Fibroblast of lung (primary cell): ENCODE results near the gene NLGN1. TPM values are rescaled to one million over a fixed set of nuclear protein-coding genes. Genes with fewer than 3 reads are reported as not detected.

Experiments
- DNase-seq, 2 donors: peaks; one replicate each; pipeline versions ENCODE4 v3.0.0 to v3.0.0-alpha.2; 2010; ENCODE audit warnings: low read depth in 2 of 2
- H2AFZ ChIP-seq: 2 replicates; pipeline ENCODE4 v1.5.1; 2012; ENCODE audit warnings: low read length, control low read depth, inconsistent platforms
- H3K27ac ChIP-seq: 2 replicates; pipeline ENCODE4 v1.5.1; 2011; ENCODE audit warnings: low read length, control low read depth; ENCODE audit not compliant: insufficient read depth
- H3K27me3 ChIP-seq: 2 replicates; pipeline ENCODE4 v1.5.1; 2011; ENCODE audit warnings: mild to moderate bottlenecking, low read length; ENCODE audit not compliant: control insufficient read depth, insufficient read depth
- H3K36me3 ChIP-seq: 2 replicates; pipeline ENCODE4 v1.5.1; 2011; ENCODE audit warnings: low read length; ENCODE audit not compliant: control insufficient read depth, insufficient read depth
- H3K4me1 ChIP-seq: 2 replicates; pipeline ENCODE4 v1.5.1; 2011; ENCODE audit warnings: low read length; ENCODE audit not compliant: control insufficient read depth, insufficient read depth; ENCODE audit errors: extremely low read depth
- H3K4me2 ChIP-seq: 2 replicates; pipeline ENCODE4 v1.5.1; 2011; ENCODE audit warnings: low read length, control low read depth; ENCODE audit not compliant: insufficient read depth; ENCODE audit errors: extremely low read depth
- H3K4me3 ChIP-seq, 4 experiments: fragments of 200-600 bp in 1 of 4; sonication (generic) in 1 of 4; replicated peaks in 1 of 4; 2 replicates each; pipeline ENCODE4 v1.5.1; 2011 to 2016; ENCODE audit warnings: low read length in 4 of 4, low read depth in 3 of 4, mild to moderate bottlenecking in 3 of 4, control low read depth in 2 of 4, inconsistent platforms in 1 of 4, mixed read lengths in 1 of 4; ENCODE audit not compliant: insufficient read depth in 1 of 4; ENCODE audit errors: control extremely low read depth in 1 of 4
- H3K79me2 ChIP-seq: 2 replicates; pipeline ENCODE4 v1.5.1; 2012; ENCODE audit warnings: mild to moderate bottlenecking, low read length, inconsistent platforms; ENCODE audit not compliant: control insufficient read depth, insufficient read depth
- H3K9ac ChIP-seq: 2 replicates; pipeline ENCODE4 v1.5.1; 2011; ENCODE audit warnings: mild to moderate bottlenecking, low read length, control low read depth; ENCODE audit not compliant: insufficient read depth
- H3K9me3 ChIP-seq: 2 replicates; pipeline ENCODE4 v1.5.1; 2012; ENCODE audit warnings: low read depth, low read length; ENCODE audit not compliant: control insufficient read depth, insufficient read depth
- H4K20me1 ChIP-seq: 2 replicates; pipeline ENCODE4 v1.5.1; 2011; ENCODE audit warnings: low read length; ENCODE audit not compliant: control insufficient read depth, insufficient read depth; ENCODE audit errors: extremely low read depth
- EZH2 ChIP-seq: IDR thresholded peaks from 2 replicates; pipeline ENCODE4 v1.5.1; 2012; ENCODE audit warnings: low read length, control low read depth, mild to moderate bottlenecking; ENCODE audit errors: missing control alignments
- polyA plus RNA-seq, 2 donors: library from polyadenylated mRNA; depleted of rRNA in 1 of 2; stranded (reverse) in 1 of 2; unstranded in 1 of 2; fragments of >200 nt; gene quantifications; 2 replicates each; pipeline ENCODE4 v1.2.1, GENCODE V29; 2011 to 2012; ENCODE audit warnings: missing spikeins in 1 of 2
- total RNA-seq: library from RNA; depleted of rRNA; stranded (reverse); fragments of >200 nt; gene quantifications from 2 replicates; pipeline ENCODE4 v1.2.1, GENCODE V29; 2014
- TF ChIP-seq, protein P1 (sequence below), 2 donors: IDR thresholded peaks in 1 of 2; conservative IDR thresholded peaks in 1 of 2; 1 replicate in 1 of 2; 2 replicates in 1 of 2; pipeline ENCODE4 v1.5.1; 2011 to 2012; ENCODE audit warnings: low read length in 2 of 2, control low read depth in 1 of 2, inconsistent platforms in 1 of 2, low read depth in 1 of 2, mild to moderate bottlenecking in 1 of 2

NLGN1 gene
- total and polyA plus RNA-seq, 2 donors (not counting 1 experiment from before 2014, with no cell fraction given), result 0.61 to 2.1 TPM

DNA sequence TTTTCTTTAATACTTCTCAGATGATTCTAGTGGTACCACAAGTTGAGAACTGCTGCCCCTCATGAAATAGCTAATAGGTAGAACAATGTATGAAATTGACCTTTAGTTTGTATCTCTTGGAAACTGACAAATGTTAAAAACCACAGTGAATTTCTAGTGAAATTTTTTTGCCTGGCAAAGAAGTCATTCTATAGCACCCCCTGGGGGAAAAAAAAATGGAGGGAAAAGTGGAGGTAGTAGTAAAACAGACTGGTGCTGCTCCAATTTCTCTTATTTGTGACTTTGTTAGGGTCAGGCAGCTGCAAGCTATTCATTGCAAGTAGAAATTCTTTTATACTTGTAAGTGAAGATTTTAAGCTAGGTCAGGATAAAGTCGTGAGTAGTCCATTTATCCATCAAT, 605.0 kb downstream of the NLGN1 start:
- Histone ChIP-seq H3K79me2 (no peaks in the 10 kb centered on the region), H3K4me3 (no peak overlapping the region), H4K20me1 (no peaks in the 10 kb centered on the region), H3K9ac (no peak overlapping the region), H3K36me3 (no peaks in the 10 kb centered on the region), H3K4me2 (no peak overlapping the region), H3K27me3 (no peaks in the 10 kb centered on the region), H3K4me1 (no peaks in the 10 kb centered on the region), H3K27ac (no peak overlapping the region), H2AFZ (no peak overlapping the region), H3K9me3 (no peaks in the 10 kb centered on the region)
- no peak for DNase-seq
- no peak for TF ChIP-seq EZH2
- TF ChIP-seq, protein P1, sequence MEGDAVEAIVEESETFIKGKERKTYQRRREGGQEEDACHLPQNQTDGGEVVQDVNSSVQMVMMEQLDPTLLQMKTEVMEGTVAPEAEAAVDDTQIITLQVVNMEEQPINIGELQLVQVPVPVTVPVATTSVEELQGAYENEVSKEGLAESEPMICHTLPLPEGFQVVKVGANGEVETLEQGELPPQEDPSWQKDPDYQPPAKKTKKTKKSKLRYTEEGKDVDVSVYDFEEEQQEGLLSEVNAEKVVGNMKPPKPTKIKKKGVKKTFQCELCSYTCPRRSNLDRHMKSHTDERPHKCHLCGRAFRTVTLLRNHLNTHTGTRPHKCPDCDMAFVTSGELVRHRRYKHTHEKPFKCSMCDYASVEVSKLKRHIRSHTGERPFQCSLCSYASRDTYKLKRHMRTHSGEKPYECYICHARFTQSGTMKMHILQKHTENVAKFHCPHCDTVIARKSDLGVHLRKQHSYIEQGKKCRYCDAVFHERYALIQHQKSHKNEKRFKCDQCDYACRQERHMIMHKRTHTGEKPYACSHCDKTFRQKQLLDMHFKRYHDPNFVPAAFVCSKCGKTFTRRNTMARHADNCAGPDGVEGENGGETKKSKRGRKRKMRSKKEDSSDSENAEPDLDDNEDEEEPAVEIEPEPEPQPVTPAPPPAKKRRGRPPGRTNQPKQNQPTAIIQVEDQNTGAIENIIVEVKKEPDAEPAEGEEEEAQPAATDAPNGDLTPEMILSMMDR (conservative IDR thresholded peaks at IDR 0.05 in 1 of 2, IDR thresholded peaks at IDR 0.05 in 1 of 2; ENCODE audit: low read depth in 1 of 2, low read length in 2 of 2), result peak in 1 of 2 donors; percentile 26

DNA sequence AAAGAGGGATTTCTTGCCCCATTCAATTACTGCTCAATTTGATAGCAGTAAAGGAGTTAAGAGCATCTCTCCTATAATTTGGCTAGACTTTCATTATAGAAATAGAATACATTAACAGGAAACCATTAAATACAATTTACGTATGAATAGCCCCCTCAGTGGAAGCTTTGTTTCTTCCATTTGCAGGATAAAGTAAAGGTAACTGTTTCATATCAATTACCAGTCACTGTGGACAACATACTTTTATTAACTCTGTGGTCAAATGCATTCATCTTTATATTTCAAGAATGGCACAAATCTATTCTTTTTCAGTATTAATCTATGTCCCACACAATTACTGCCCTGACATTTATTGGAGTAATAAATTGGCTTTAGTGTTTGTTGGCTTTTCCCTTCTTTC, 613.4 kb downstream of the NLGN1 start:
- H3K4me2 ChIP-seq, result no peak overlapping the region
- no peaks in the 10 kb centered on the region for H3K79me2 ChIP-seq
- H3K9ac ChIP-seq, result no peak overlapping the region
- H3K27me3 ChIP-seq, result no peaks in the 10 kb centered on the region
- no peak overlapping the region for H2AFZ ChIP-seq
- no peaks in the 10 kb centered on the region for H4K20me1 ChIP-seq
- H3K27ac ChIP-seq, result no peak overlapping the region
- H3K4me3 ChIP-seq, result no peak overlapping the region
- H3K9me3 ChIP-seq, result no peaks in the 10 kb centered on the region
- no peaks in the 10 kb centered on the region for H3K36me3 ChIP-seq
- no peak for DNase-seq
- TF ChIP-seq EZH2, result no peak
- TF ChIP-seq, protein P1 (conservative IDR thresholded peaks at IDR 0.05 in 1 of 2, IDR thresholded peaks at IDR 0.05 in 1 of 2; ENCODE audit: low read depth in 1 of 2, low read length in 2 of 2), result no peak
- no peaks in the 10 kb centered on the region for H3K4me1 ChIP-seq

DNA sequence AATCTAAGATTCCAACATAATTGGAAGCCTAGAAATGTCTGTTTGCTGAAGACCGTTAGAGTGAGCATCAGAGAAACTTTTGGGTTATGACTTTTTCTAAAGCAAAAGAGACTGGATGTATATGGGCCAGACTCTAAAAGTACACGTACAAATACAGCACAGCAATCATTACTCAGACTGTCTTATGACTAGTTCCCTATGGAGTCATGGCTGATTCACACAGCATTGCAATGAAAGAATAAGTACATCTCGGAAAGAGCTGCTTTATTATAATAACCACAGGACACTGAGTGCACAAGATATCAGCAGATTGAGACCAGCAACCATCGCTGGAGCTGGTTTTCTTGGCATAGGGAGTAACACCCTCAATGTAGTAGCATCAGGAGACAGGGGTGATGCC, 618.6 kb downstream of the NLGN1 start:
- Histone ChIP-seq H3K4me3 (no peak overlapping the region), H3K9me3 (no peaks in the 10 kb centered on the region), H3K36me3 (no peaks in the 10 kb centered on the region), H4K20me1 (no peaks in the 10 kb centered on the region), H3K4me1 (no peaks in the 10 kb centered on the region), H3K27me3 (no peaks in the 10 kb centered on the region), H3K9ac (no peak overlapping the region), H3K27ac (no peak overlapping the region), H3K4me2 (no peak overlapping the region), H3K79me2 (no peaks in the 10 kb centered on the region), H2AFZ (no peak overlapping the region)
- no peak for TF ChIP-seq EZH2
- TF ChIP-seq, protein P1 (conservative IDR thresholded peaks at IDR 0.05 in 1 of 2, IDR thresholded peaks at IDR 0.05 in 1 of 2; ENCODE audit: low read depth in 1 of 2, low read length in 2 of 2), result no peak
- DNase-seq, result peak; percentile 79 to 90
